HepG2 (cell line): Measurements from ENCODE around the gene ZFPL1. TPM values are rescaled to one million over a fixed set of nuclear protein-coding genes. Genes with fewer than 3 reads are reported as not detected.

Source experiments
- AGO2 ChIP-seq: fragments of 200-400 bp; formaldehyde crosslinking; optimal IDR thresholded peaks from 2 replicates; pipeline ENCODE3; 2017; ENCODE audit warnings: mild to moderate bottlenecking, low read depth, low read length, moderate library complexity
- ATF3 ChIP-seq: sonication (generic); formaldehyde crosslinking; IDR thresholded peaks from 2 replicates; pipeline ENCODE4 v1.4.0; 2020; ENCODE audit warnings: missing genetic modification reagents
- DMAP1 ChIP-seq: IDR thresholded peaks from 2 replicates; pipeline ENCODE4 v1.6.1; 2016
- GABPB1 ChIP-seq: IDR thresholded peaks from 2 replicates; pipeline ENCODE4 v1.6.1; 2016; ENCODE audit warnings: mild to moderate bottlenecking, missing genetic modification reagents, moderate library complexity, missing compliant biosample characterization
- GPN1 ChIP-seq: sonication (generic); formaldehyde crosslinking; IDR thresholded peaks from 2 replicates; pipeline ENCODE4 v1.5.1; 2020; ENCODE audit warnings: missing genetic modification reagents, borderline replicate concordance
- HBP1 ChIP-seq: IDR thresholded peaks from 2 replicates; pipeline ENCODE4 v1.6.1; 2016; ENCODE audit warnings: low read depth, control low read depth
- KDM5B ChIP-seq: sonication (generic); formaldehyde crosslinking; IDR thresholded peaks from 2 replicates; pipeline ENCODE4 v1.4.0; 2020; ENCODE audit warnings: missing genetic modification reagents, mild to moderate bottlenecking, borderline replicate concordance
- MXI1 ChIP-seq: IDR thresholded peaks from 3 replicates; pipeline ENCODE4 v1.6.1; 2012; ENCODE audit warnings: low read depth, low read length, inconsistent platforms, borderline replicate concordance
- NCOA1 ChIP-seq: sonication (generic); formaldehyde crosslinking; IDR thresholded peaks from 2 replicates; pipeline ENCODE4 v1.9.0; 2021; ENCODE audit warnings: missing genetic modification reagents
- PITX1 ChIP-seq: sonication (generic); formaldehyde crosslinking; IDR thresholded peaks from 2 replicates; pipeline ENCODE4 v1.5.1; 2020; ENCODE audit warnings: mild to moderate bottlenecking, missing genetic modification reagents
- TEAD3 ChIP-seq: optimal IDR thresholded peaks from 2 replicates; pipeline ENCODE3; 2016; ENCODE audit warnings: borderline replicate concordance
- ZBTB25 ChIP-seq: IDR thresholded peaks from 2 replicates; pipeline ENCODE4 v1.6.1; 2018; ENCODE audit warnings: missing genetic modification reagents
- ZMAT3 ChIP-seq: sonication (generic); formaldehyde crosslinking; conservative IDR thresholded peaks from 2 replicates; pipeline ENCODE4 v1.7.0; 2021; ENCODE audit warnings: missing genetic modification reagents
- ZMAT5 ChIP-seq: sonication (generic); formaldehyde crosslinking; IDR thresholded peaks from 2 replicates; pipeline ENCODE4 v1.5.0; 2020; ENCODE audit warnings: mild to moderate bottlenecking, low read depth, missing genetic modification reagents, borderline replicate concordance
- ZNF460 ChIP-seq: sonication (generic); formaldehyde crosslinking; IDR thresholded peaks from 2 replicates; pipeline ENCODE4 v1.5.1; 2020; ENCODE audit warnings: missing genetic modification reagents, mild to moderate bottlenecking, borderline replicate concordance
- polyA plus RNA-seq, 8 experiments: library from polyadenylated mRNA; depleted of rRNA in 3 of 8; stranded (reverse) in 7 of 8; unstranded in 1 of 8; fragments of >200 nt; fragmentation: Illumina TruSeq in 4 of 8; extraction: Trizol in 4 of 8; gene quantifications; 2 replicates each; pipeline versions ENCODE4 v1.2.1 to v1.2.3, GENCODE V29; 2011 to 2016; ENCODE audit warnings: low read depth in 4 of 8, missing spikeins in 1 of 8, mixed read lengths in 1 of 8; ENCODE audit not compliant: insufficient read depth in 1 of 8
- total RNA-seq, 5 experiments: library from RNA; depleted of rRNA; stranded (reverse); fragments of >200 nt; fragmentation: Illumina TruSeq; extraction: Trizol; gene quantifications; 2 replicates each; pipeline ENCODE4 v1.2.3, GENCODE V29; 2016; ENCODE audit warnings: low read depth in 1 of 5
- TF ChIP-seq, protein P1 (sequence below): sonication (generic); formaldehyde crosslinking; IDR thresholded peaks from 2 replicates; pipeline ENCODE4 v1.4.0; 2020; ENCODE audit warnings: mild to moderate bottlenecking, missing genetic modification reagents
- TF ChIP-seq, protein P2 (sequence below): sonication (generic); formaldehyde crosslinking; IDR thresholded peaks from 2 replicates; pipeline ENCODE4 v1.4.0; 2020; ENCODE audit warnings: mild to moderate bottlenecking, missing genetic modification reagents

Gene ZFPL1
- total and polyA plus RNA-seq, 2 of the 13 experiments (the other 11 are each of a cell fraction or from before 2014, with no cell fraction given), result 32.2 to 56.0 TPM

DNA sequence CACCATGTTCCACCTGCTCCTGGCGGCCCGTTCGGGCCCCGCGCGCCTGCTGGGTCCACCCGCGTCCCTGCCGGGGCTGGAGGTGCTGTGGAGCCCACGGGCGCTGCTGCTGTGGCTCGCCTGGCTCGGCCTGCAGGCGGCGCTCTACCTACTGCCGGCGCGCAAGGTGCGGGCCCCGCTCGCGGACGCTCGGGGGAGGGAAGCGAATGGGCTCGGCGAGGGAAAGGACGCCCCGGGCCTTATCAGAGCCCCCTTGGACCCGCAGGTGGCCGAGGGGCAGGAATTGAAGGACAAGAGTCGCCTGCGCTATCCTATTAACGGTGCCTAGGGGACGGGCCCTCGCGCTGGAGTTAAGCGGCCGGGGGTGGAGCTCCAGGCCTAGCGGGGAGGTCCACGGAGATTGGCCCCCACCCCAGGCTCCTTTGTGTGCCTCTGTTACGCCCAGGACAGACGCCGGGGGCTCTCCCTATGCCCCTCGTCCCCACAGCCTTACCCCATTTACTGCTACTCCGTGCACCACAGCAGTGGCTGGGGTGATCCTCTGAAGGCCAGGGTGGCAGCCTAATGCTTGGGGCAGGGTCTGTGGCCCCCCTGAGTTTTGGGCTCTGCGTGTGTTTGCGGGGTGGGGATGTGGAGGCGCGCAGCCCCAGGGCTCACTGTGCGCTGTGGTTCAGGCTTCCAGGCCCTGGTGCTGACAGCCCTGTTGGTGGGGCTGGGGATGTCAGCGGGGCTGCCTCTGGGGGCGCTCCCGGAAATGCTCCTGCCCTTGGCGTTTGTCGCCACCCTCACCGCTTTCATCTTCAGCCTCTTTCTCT, 28.7 kb downstream of the ZFPL1 start (continued):
- peak; percentile 49; the same call in 1 of the 2 replicates for TF ChIP-seq ZBTB25 (CRISPR knock-in tag)
- no peak for TF ChIP-seq NCOA1 (CRISPR knock-in tag)
- TF ChIP-seq GPN1 (CRISPR knock-in tag), result no peak
- TF ChIP-seq, protein P1, sequence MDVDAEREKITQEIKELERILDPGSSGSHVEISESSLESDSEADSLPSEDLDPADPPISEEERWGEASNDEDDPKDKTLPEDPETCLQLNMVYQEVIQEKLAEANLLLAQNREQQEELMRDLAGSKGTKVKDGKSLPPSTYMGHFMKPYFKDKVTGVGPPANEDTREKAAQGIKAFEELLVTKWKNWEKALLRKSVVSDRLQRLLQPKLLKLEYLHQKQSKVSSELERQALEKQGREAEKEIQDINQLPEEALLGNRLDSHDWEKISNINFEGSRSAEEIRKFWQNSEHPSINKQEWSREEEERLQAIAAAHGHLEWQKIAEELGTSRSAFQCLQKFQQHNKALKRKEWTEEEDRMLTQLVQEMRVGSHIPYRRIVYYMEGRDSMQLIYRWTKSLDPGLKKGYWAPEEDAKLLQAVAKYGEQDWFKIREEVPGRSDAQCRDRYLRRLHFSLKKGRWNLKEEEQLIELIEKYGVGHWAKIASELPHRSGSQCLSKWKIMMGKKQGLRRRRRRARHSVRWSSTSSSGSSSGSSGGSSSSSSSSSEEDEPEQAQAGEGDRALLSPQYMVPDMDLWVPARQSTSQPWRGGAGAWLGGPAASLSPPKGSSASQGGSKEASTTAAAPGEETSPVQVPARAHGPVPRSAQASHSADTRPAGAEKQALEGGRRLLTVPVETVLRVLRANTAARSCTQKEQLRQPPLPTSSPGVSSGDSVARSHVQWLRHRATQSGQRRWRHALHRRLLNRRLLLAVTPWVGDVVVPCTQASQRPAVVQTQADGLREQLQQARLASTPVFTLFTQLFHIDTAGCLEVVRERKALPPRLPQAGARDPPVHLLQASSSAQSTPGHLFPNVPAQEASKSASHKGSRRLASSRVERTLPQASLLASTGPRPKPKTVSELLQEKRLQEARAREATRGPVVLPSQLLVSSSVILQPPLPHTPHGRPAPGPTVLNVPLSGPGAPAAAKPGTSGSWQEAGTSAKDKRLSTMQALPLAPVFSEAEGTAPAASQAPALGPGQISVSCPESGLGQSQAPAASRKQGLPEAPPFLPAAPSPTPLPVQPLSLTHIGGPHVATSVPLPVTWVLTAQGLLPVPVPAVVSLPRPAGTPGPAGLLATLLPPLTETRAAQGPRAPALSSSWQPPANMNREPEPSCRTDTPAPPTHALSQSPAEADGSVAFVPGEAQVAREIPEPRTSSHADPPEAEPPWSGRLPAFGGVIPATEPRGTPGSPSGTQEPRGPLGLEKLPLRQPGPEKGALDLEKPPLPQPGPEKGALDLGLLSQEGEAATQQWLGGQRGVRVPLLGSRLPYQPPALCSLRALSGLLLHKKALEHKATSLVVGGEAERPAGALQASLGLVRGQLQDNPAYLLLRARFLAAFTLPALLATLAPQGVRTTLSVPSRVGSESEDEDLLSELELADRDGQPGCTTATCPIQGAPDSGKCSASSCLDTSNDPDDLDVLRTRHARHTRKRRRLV (CRISPR knock-in tag), result no peak
- no peak for TF ChIP-seq KDM5B (CRISPR knock-in tag)
- TF ChIP-seq MXI1, result peak; percentile 26; the same call in 1 of the 3 replicates
- peak; percentile 89 for TF ChIP-seq AGO2
- no peak for TF ChIP-seq ZMAT5 (CRISPR knock-in tag)
- TF ChIP-seq ZMAT3 (CRISPR knock-in tag), result peak; percentile 59; the same call in 1 of the 2 replicates
- TF ChIP-seq DMAP1, result no peak; the same call in 1 of the 2 replicates
- no peak for TF ChIP-seq ATF3 (CRISPR knock-in tag)
- peak; percentile 62 for TF ChIP-seq GABPB1 (CRISPR knock-in tag)
- TF ChIP-seq, protein P2, sequence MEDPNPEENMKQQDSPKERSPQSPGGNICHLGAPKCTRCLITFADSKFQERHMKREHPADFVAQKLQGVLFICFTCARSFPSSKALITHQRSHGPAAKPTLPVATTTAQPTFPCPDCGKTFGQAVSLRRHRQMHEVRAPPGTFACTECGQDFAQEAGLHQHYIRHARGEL (CRISPR knock-in tag), result no peak
- TF ChIP-seq PITX1, result no peak
- TF ChIP-seq HBP1, result 0 out of 2 replicates have a peak, but pooled peaks have one; percentile 13
- TF ChIP-seq TEAD3, result no peak
- TF ChIP-seq ZNF460 (CRISPR knock-in tag), result no peak
